Measurements from ENCODE around the gene BDH2.

The BDH2 gene

DNA sequence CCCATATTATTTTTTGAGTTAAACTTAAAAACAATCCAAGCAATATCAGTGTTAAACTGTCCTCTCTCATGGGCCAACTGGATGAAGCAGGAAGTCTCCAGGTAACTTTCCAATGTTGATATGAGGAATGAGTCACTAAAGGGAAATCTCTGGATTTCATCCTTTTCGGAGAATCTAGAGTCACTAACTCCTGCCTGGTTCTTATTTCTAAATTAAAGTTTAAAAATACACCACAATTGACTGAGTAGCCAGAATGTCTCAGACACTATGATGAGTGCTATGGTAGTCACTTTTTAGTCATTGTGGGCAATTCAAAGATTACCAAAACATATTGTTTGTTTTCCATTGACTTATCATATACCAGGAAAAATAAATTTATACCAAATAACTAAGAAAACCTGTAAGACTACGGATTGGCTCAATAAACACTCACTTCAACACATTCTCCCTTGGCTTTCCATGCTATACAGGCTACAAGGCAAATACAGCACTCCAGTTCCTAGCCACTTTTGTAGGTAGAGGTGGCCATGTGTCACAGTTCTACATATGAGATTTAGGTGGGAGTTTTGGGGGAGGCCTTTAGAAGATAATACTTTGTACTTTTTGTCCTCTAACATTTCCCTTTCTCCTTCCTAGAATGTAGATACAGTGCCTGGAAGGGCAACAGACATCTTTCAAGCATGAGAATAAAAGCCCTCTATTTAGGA lies 31.6 kb downstream of the BDH2 start:
- Mint-ChIP-seq H3K4me1 (peaks cover 4% of the 10 kb centered on the region), H3K36me3 (ENCODE audit: low read depth) (peaks cover 30% of the 10 kb centered on the region), H3K9me3 (peaks cover 4% of the 10 kb centered on the region), H3K27me3 (ENCODE audit: low read depth, poor library complexity) (no peaks in the 10 kb centered on the region), H3K27ac (no peak overlapping the region), H3K4me3 (no peak overlapping the region)
- TF ChIP-seq, protein P1, sequence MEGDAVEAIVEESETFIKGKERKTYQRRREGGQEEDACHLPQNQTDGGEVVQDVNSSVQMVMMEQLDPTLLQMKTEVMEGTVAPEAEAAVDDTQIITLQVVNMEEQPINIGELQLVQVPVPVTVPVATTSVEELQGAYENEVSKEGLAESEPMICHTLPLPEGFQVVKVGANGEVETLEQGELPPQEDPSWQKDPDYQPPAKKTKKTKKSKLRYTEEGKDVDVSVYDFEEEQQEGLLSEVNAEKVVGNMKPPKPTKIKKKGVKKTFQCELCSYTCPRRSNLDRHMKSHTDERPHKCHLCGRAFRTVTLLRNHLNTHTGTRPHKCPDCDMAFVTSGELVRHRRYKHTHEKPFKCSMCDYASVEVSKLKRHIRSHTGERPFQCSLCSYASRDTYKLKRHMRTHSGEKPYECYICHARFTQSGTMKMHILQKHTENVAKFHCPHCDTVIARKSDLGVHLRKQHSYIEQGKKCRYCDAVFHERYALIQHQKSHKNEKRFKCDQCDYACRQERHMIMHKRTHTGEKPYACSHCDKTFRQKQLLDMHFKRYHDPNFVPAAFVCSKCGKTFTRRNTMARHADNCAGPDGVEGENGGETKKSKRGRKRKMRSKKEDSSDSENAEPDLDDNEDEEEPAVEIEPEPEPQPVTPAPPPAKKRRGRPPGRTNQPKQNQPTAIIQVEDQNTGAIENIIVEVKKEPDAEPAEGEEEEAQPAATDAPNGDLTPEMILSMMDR (IDR thresholded peaks at IDR 0.05) = no peak
- DNase-seq = no peak

DNA sequence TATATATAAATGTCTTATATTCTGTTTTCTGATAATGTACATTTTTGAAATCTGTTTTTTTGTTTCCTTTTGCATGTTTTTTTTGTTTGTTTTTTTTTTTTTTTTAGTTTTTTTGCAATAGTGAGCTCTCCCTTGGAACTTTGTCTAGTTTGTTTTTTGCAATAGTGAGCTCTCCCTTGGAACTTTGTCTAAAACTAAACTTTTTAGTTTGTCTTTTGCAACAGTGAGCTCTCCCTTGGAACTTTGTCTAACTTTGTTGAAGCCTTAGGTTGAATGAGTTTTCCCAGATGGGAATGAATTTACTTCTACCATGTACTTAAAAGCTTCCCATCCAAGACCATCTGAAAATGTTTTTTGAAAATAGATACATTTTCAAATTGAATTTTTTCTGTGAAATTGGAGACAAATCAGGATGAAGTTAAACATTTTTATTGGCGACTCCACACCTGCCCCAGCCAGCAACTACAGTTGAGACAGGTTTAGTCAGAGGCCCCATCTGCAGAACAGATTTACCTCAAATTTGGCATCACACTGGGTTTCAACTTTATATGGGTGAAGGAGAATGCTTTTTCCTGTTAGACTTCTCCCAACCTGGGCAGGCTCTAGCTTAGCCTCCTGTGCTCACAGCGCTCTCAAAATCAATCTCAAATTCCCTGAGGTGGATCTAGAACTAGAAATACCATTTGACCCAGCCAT lies 39.0 kb downstream of the BDH2 start:
- no peak overlapping the region for H3K4me3 Mint-ChIP-seq

DNA sequence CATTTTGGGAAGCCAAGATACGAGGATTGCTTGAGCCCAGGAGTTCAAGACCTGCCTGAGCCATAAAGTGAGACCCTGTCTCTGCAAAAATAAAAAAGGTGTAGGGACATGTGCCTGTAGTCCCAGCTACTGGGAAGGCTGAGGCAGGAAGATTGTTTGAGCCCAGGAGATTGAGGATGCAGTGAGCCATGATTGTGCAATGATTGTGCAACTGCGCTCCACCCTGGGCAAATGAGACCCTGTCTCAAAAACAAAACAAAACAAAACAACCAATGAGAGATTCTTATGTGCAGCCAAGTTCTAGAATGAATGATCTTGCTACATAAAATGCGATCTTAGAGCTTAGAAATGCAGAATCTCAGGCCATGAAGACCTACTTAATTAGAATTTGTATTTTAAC lies 45.6 kb downstream of the BDH2 start:
- no peak overlapping the region for H3K27ac Mint-ChIP-seq
- no peaks in the 10 kb centered on the region for H3K27me3 Mint-ChIP-seq (ENCODE audit: low read depth, poor library complexity)
- TF ChIP-seq, protein P1 (IDR thresholded peaks at IDR 0.05) = no peak
- DNase-seq = no peak
- no peaks in the 10 kb centered on the region for H3K9me3 Mint-ChIP-seq
- peaks cover 5% of the 10 kb centered on the region for H3K36me3 Mint-ChIP-seq (ENCODE audit: low read depth)
- no peaks in the 10 kb centered on the region for H3K4me1 Mint-ChIP-seq
- H3K4me3 Mint-ChIP-seq = no peak overlapping the region

More for the DNA sequence above, 39.0 kb downstream of the BDH2 start:
- DNase-seq = no peak
- Mint-ChIP-seq H3K4me1 (no peaks in the 10 kb centered on the region), H3K36me3 (ENCODE audit: low read depth) (peaks cover 12% of the 10 kb centered on the region), H3K9me3 (no peaks in the 10 kb centered on the region), H3K27me3 (ENCODE audit: low read depth, poor library complexity) (no peaks in the 10 kb centered on the region), H3K27ac (no peak overlapping the region)
- TF ChIP-seq, protein P1 (IDR thresholded peaks at IDR 0.05) = no peak

DNA sequence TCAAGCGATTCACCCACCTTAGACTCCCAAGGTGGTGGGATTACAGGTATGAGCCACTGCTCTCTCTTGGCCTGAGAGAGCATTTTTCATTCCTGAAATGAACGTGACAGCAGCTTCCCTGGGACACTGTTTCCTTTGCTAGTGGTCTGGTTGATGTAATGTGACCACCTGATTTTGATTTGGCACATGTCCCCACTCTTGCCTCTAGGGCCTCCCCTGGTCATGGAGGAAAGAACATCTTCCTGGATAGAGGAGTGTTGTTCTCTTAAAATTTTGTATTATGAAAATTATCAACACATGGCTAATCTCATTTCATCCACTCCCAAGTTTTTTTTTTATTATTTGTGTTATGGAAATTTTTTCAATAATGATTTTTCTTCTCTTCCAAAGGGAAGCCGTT lies 46.9 kb downstream of the BDH2 start:
- no peaks in the 10 kb centered on the region for H3K9me3 Mint-ChIP-seq
- no peak overlapping the region for H3K4me3 Mint-ChIP-seq
- H3K27ac Mint-ChIP-seq = no peak overlapping the region
- H3K36me3 Mint-ChIP-seq (ENCODE audit: low read depth) = peaks cover 8% of the 10 kb centered on the region
- DNase-seq = no peak
- H3K4me1 Mint-ChIP-seq = no peaks in the 10 kb centered on the region
- TF ChIP-seq, protein P1 (IDR thresholded peaks at IDR 0.05) = no peak
- H3K27me3 Mint-ChIP-seq (ENCODE audit: low read depth, poor library complexity) = no peaks in the 10 kb centered on the region

DNA sequence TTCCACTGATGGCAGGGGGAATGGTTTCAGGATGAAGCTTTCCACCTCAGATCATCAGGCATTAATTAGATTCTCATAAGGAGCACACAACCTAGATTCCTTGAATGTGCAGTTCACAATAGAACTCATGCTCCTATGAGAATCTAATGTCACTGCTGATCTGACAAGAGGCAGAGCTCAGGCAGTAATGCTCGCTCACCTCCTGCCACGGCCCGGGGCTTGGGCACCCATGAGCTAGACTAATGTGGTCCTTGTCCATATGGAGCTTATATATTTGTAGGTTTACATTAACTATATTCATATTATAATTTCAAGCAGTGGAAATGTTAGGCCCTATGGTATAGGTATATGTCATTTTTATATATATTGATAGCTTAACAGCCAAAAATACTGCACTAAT lies 47.5 kb downstream of the BDH2 start:
- no peaks in the 10 kb centered on the region for H3K27me3 Mint-ChIP-seq (ENCODE audit: low read depth, poor library complexity)
- DNase-seq = no peak
- H3K4me1 Mint-ChIP-seq = no peaks in the 10 kb centered on the region
- TF ChIP-seq, protein P1 (IDR thresholded peaks at IDR 0.05) = no peak
- H3K36me3 Mint-ChIP-seq (ENCODE audit: low read depth) = peaks cover 8% of the 10 kb centered on the region
- no peaks in the 10 kb centered on the region for H3K9me3 Mint-ChIP-seq
- H3K4me3 Mint-ChIP-seq = no peak overlapping the region
- no peak overlapping the region for H3K27ac Mint-ChIP-seq

Measured in nephron progenitor cell (in vitro differentiated cells).